HG03575 (cell line): ENCODE data around the gene VPS18.

Experiments used
- ATAC-seq: cut with Tn5 transposase; IDR thresholded peaks from one replicate; pipeline ENCODE4 v1.9.1; 2021; ENCODE audit not compliant: unreplicated experiment, insufficient number of reproducible peaks, low FRiP score; ENCODE audit errors: extremely low read depth

VPS18 gene

DNA sequence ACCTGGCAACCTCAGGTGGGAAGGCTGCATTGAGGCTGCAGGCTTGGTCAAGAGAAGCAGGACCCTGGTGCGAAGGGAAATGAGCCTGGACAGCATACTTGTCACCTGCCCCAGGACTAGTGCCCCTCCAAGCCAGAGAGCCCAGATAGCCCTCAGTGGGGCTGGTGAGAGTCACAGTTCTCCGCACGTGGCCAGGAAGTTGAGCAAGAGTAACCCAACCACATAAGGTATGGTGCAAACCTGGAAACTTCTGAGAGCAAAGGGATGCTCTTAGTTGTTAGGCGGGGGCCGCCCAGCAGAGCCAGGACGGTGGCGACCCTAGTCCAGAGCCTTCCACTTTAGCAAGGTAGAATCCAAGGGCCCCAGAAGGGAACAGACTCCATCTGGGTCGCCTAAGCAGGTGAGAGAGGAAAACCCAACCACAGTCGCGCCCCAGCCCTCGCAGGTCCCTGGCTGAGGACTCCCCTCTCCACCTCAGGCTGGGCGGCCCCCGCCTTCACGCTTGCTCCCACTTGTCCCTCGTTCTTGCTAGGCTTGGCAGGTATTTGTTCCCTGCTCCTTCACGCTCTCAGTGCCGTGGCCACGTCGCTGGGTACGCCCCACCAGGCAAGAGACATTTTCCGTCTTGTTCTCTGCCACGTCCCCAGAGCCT is 1.1 kb upstream of the VPS18 start:
- no peak for ATAC-seq

DNA sequence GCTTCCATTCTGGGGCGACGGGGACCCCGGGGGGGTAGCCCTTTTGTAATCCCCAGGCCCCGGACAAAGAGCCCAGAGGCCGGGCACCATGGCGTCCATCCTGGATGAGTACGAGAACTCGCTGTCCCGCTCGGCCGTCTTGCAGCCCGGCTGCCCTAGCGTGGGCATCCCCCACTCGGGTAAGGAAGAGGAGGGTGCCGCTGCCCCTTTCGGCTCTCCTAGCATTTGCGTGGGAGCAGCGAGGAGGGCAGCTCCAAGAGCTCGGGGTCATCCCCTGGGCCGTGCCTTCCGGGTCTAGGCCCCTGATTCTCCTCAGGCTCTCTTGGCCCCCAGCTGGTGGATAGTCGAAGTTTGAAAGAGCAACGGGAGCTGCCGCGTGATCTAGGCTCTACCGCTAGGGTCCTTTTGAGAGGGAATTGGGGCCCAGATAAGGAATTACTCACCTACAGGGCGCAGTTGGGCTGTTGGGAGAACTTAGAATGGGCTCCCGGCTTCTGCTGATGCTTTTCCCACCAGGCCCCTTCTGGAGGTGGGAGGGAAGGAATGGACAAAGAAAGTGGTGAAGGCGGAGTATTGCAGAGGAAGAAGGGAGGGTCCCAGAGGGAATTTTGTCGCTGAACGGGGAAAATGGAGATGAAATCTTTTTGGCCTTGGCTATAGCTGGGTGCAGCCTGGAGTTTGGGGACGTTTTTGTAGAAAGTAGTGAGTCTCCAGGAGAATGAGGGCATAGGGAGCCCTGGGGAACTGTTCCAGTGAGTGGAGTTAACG is 615 bp downstream of the VPS18 start:
- ATAC-seq: no peak

DNA sequence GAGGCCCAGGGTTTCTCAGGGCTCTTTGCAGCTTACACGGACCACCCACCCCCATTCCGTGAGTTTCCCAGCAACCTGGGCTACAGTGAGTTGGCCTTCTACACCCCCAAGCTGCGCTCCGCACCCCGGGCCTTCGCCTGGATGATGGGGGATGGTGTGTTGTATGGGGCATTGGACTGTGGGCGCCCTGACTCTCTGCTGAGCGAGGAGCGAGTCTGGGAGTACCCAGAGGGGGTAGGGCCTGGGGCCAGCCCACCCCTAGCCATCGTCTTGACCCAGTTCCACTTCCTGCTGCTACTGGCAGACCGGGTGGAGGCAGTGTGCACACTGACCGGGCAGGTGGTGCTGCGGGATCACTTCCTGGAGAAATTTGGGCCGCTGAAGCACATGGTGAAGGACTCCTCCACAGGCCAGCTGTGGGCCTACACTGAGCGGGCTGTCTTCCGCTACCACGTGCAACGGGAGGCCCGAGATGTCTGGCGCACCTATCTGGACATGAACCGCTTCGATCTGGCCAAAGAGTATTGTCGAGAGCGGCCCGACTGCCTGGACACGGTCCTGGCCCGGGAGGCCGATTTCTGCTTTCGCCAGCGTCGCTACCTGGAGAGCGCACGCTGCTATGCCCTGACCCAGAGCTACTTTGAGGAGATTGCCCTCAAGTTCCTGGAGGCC is 5.4 kb downstream of the VPS18 start:
- no peak for ATAC-seq

DNA sequence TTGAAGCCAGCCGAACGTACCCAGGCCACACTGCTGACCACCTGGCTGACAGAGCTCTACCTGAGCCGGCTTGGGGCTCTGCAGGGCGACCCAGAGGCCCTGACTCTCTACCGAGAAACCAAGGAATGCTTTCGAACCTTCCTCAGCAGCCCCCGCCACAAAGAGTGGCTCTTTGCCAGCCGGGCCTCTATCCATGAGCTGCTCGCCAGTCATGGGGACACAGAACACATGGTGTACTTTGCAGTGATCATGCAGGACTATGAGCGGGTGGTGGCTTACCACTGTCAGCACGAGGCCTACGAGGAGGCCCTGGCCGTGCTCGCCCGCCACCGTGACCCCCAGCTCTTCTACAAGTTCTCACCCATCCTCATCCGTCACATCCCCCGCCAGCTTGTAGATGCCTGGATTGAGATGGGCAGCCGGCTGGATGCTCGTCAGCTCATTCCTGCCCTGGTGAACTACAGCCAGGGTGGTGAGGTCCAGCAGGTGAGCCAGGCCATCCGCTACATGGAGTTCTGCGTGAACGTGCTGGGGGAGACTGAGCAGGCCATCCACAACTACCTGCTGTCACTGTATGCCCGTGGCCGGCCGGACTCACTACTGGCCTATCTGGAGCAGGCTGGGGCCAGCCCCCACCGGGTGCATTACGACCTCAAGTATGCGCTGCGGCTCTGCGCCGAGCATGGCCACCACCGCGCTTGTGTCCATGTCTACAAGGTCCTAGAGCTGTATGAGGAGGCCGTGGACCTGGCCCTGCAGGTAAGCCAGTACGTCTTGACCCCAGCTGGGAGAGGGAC is 6.2 kb downstream of the VPS18 start:
- ATAC-seq: no peak

DNA sequence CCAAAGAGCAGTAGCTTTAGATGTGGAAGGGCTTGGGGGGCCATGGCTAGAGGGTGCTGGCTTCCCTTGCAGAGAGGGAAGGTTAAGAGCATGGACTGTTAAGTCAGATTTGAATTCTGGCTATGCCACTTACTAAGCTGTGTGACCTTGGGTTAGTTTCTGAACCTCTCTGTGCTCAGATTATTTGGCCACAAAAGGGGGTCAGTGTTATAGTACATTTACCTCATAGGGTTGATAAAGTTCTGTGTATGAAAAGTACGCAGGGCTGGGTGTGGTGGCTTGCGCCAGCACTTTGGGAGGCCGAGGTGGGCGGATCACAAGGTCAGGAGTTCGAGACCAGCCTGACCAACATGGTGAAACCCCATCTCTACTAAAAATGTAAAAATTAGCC is 6.8 kb downstream of the VPS18 start:
- ATAC-seq: no peak

DNA sequence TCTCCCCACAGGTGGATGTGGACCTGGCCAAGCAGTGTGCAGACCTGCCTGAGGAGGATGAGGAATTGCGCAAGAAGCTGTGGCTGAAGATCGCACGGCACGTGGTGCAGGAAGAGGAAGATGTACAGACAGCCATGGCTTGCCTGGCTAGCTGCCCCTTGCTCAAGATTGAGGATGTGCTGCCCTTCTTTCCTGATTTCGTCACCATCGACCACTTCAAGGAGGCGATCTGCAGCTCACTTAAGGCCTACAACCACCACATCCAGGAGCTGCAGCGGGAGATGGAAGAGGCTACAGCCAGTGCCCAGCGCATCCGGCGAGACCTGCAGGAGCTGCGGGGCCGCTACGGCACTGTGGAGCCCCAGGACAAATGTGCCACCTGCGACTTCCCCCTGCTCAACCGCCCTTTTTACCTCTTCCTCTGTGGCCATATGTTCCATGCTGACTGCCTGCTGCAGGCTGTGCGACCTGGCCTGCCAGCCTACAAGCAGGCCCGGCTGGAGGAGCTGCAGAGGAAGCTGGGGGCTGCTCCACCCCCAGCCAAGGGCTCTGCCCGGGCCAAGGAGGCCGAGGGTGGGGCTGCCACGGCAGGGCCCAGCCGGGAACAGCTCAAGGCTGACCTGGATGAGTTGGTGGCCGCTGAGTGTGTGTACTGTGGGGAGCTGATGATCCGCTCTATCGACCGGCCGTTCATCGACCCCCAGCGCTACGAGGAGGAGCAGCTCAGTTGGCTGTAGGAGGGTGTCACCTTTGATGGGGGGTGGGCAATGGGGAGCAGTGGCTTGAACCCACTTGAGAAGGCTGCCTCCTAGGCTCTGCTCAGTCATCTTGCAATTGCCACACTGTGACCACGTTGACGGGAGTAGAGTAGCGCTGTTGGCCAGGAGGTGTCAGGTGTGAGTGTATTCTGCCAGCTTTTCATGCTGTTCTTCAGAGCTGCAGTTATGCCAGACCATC is 8.6 kb downstream of the VPS18 start:
- ATAC-seq: no peak

DNA sequence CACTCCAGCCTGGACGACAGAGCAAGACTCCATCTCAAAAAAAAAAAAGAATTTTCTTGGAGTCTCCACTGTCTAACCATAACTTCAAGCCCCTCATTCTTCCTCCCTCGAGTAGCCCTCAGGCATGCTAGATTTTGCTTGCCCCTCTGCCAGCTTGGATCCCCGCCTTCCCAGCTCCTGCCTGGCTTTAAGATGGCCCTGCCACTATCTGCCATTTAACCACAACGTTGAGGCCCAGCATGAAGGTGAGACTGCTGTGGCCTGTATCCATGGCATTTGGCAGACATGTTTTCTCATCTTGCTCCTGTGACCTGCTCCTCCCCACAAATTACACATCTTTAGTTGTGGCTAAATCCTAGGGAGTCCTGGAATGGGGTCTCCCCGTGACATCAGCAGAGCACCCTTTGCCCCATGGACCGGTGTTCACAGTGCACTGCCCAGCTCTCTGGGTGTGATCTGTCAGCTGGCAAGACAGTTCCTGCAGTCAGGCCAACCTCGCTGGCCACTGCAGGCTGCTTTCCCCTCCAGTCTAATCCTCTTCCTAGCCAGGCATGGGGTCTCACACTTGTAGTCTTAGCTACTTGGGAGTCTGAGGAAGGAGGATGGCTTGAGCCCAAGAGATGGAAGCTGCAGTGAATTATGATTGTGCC is 10.4 kb downstream of the VPS18 start:
- no peak for ATAC-seq

DNA sequence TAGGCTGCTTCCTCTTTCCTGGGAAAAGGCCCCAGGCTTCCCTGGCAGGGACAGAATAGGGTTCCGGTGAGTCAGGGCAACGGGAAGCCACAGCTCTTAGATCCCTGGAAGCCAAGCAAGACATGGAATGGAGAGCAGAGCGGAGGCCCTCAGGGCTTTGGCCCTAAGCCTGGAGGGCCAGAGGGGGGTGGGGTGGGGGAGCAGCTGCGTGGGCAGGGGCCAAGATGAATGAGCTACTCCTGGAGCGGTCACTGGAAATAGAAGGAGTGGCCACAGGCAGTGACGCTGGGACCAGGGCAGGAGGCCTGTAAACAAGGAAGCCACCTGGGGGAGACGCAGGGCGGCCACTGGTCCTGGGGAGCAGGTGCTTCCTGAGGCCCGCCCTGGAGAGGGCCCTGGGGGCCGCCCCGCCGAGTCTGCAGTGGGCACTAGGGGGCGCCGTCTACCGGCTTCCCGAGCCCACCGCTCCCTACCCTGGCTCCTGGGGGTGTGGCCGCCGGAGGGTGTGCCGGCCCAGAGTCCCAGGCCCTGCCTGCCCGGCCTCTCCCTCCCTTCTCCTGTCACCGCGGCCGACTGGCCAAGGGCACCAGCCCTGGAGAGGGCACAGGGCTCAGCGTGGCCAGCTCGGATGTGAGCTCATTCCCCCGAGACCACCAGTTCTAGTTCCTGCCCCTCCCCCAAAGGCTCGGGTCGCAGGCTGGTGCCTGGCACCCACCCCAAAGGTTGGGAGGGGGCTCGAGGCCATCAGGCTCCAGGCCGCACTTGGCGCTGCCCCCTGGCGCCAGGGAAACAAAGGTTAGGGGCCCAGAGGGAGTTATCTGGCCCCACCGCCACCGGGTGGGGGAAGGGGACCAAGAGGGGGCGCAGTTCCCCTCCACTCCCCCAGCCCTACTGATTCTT is 12.1 kb downstream of the VPS18 start:
- no peak for ATAC-seq

DNA sequence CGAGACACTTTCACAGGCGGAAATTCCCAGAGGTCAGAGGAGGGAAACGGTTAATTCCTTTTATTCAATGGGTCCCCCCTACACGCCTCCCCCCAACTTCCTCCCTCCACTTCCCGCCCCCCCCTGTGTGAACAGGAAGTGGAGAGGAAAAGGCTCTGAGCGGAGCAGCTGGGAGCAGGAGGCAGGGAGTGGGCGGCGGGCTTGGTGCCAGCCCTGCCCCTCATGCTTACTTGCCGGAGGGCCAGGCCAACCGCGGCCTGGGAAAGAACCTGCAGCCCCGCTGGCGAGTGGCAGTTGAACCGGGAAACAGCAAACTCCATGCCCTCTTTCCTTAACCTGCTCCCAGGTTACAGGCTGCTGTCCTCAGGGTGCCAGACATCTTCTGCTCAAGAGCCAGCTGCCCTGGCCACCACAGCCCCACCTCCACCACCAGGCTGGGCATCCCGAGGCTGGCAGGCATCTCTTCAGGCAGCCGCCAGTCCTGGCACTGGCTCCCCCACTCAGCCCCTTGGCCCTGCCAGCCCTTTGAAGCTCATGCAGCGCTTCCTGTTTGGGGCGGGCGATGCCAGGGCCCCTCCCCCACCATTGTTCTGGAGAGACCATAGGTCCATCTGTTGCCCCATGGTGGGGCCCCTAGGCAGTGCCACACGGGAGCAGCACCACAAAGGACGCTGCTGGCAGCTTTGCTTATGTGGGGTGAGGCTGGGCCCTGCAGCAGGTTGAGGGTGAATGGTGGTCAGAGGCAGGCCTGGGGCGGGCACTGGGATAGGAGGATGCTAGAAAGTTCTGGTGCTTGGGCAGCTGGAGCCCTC is 12.9 kb downstream of the VPS18 start:
- ATAC-seq: no peak

DNA sequence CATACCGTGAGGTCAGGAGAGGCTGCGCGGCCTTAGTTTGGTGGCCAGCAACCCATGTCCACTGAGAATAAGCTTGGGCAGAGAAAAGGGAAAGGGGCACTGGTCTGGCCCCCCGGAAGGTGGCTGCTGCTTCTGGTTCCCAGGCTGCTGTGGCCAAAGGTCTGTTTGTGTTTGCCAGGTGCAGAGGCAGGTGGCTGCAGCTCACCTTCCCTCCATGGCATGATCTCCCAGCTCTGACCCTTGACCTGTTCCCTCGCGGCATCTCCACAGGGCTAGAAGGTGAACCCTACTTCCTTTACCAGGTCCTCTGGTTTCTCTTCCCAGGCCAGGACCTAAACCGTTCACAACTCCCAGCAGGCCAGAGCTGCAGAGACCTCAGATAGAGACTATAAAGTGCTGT is 13.8 kb downstream of the VPS18 start:
- ATAC-seq: no peak

DNA sequence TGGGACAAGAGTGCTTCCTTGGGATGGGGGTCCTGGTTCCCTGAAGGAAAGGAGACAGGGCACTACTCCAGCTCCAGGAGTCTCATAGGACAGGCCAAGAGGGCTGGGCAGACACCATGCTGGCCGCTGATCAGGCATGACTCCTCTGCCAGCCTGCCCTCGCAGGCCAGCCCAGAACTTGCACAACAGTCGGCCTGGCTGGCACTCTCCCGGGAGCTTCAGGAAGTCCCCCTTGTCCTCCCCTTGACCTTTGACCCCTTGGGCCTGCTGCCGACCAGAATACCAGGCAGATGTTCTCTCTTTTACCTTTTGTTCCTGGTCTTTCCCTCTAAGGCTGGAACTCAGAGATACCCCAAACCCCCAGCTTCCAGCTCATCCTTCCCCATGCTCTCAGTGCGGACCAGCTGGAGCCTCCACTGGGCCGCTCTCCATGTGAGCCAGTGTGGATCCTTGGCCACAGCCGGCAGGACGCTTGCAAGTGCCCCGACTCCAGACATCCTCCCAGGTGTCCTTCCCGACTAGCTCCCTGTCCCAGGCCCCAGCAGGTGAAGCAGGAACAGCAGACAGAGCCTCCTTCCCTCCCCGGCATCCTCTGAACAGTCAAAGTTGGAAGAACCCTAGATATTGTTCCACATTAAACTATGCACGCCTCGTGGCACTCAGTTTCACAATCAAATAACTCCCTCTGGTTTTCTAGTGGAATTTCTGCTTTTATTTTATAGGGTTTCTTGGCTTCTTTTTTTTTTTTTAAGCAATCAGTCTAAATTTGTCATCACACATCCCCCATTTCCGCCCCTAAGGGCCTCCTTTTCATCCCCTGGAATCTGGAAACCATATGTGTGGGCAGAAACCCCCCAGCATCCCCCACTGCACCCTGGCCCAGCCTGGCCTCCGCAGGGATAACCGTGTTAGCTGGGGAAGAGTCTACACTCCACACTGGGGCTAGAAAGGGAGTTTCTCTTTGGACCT is 15.7 kb downstream of the VPS18 start:
- no peak for ATAC-seq

DNA sequence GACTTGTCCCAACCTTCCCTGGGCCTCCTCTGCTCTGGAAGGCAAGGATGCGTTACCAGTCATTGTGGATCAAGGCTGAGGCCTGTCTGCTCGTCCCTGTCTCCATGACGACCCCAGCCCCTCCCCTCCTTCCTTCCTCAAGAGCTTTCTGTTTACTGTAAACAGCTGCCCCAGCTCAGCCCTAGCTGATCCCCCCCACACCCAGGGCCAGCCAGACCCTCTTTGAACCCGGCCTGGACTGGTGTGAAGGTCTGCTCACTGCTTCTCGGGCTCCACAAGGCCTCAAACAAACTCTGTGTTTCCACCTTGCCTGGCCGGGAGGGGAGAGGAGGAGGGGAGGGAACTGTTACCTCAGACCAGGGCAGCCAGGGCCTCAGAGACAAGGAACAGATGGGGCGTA is 16.9 kb downstream of the VPS18 start:
- no peak for ATAC-seq

DNA sequence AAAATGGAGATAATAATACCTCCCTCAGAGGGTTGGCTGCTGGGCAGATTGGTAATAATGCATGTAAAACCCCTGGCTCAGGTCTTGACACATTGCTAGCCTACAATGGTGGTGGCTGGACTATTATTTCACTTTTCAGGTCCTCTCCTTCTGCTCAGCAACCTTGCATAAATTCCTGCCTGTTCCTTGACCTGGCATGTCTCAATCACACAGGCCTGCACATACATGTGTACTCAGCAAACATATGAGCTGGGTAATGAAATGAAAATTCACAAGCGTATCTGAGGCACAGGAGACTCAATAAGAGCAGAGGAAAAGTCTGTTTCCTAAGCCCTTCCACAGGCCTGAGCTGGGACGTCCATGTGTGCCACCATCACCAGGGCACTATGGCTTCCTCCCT is 17.4 kb downstream of the VPS18 start:
- ATAC-seq: no peak

DNA sequence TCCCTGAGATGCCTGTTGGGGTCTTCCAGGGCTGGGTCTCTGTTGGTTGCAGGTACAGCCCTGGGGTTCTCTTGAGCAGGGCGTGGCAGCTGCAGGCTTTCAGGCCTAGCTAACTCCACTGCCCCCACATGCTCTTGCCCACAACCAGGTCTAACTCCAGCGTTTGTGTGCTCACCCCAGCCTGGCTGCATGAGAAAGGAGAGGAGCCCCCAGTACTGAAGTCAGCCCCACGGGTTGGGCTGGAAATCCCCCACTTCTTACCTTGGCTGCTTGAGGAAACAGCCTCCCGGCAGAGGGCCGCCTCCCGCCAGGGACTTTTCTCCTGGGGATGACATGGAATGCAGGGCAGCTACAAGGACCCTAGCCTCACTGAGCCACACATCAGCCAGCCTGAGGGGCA is 18.2 kb downstream of the VPS18 start:
- ATAC-seq: no peak

DNA sequence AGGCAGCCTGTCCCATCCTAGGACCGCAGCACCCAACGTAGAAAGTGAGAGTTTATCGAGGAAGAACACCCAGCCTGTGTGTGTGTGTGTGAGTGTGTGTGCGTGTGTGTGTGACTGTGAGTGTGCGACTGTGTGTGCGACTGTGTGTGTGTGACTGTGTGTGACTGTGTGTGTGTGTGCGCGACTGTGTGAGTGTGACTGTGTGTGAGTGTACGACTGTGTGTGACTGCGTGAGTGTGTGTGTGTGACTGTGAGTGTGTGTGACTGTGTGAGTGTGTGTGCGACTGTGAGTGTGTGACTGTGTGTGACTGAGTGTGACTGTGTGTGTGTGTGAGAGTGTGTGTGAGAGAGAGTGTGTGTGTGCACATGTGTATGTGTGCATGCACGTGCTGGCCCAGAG is 19.8 kb downstream of the VPS18 start:
- ATAC-seq: no peak
